ENCODE results near the gene KIAA1958. TPM values are rescaled to one million over a fixed set of nuclear protein-coding genes. Genes with fewer than 3 reads are reported as not detected.

The KIAA1958 gene
- polyA plus RNA-seq, 4 donors, result 10.9 to 17.6 (median 13.8) TPM

DNA sequence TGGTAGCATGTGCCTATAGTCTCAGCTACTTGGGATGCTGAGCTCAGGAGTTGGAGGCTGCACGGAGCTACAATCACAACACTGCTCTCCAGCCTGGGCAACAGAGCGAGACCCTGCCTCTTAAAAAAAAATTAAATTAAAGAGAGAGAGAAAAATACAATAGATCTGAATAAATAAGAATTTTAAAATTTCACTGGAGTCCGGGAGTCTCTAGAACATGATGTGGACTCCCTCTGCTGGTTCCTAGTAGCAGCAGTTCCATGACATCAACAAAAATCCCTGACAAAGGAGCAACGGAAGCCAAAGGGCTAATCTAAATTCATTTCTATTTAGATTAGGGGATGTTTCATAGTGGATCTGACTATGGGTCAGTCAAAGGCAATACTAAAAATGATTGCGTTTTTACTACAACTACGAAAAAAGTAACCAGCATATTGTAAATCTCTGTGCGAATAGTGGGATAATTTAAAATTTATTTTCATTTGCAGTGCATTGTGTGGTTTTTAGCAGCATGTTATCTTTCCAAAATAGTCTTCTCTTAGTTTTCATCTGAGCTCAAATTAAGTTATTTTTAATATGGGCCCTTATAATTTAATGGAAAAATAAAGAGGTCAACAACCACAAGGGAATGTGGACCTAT lies 224.5 kb downstream of the KIAA1958 start:
- no peak for DNase-seq (ENCODE audit: low read depth in 4 of 4, low spot score in 2 of 4)

DNA sequence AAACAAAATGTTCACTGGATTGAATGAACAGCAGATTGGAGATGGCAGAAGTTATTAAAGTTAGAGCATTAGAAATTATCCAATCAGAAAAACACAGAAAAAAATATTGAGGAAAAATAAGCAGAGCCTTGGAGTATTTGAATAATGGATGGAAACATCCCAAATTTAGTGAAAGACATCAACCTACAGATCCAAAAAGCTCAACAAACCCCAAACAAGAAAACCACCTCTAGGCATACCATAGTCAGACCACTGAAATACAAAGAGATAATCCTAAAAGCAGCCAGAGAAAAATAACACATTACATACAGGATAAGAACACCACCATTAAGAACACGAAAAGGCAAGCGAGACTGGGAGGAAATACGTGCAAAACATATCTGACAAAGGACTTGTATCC lies 226.1 kb downstream of the KIAA1958 start:
- no peak for DNase-seq (ENCODE audit: low read depth in 4 of 4, low spot score in 2 of 4)

- peak; percentile 84 to 94 (median 92) for DNase-seq (ENCODE audit: low read depth in 4 of 4, low spot score in 2 of 4)
Measured at GRCh38 chr9:112717661-112718331, 231.2 kb downstream of the KIAA1958 start, which contains the start of gene INIP. TSS of gene INIP (minus strand) at chr9:112718117. CDS start at chr9:112716485, 1,632 bp downstream.

Other genes starting within 250 kb of the KIAA1958 start
- gene PTBP3, start 153.2 kb upstream of the KIAA1958 start, polyA plus RNA-seq (ENCODE audit: insufficient read length in 4 of 4), result 100 to 1,000 TPM in 1 of 4 donors, 10 to 100 TPM in 3; 80.3 to 110 (median 84.2) TPM
- 100 to 1,000 TPM in 2 of 4 donors, 10 to 100 TPM in 2; 85.0 to 108 (median 98.7) TPM for gene HSDL2, start 106.7 kb upstream of the KIAA1958 start, polyA plus RNA-seq (ENCODE audit: insufficient read length in 4 of 4)
- 10 to 100 TPM; 29.0 to 35.5 (median 34.6) TPM for gene INIP, start 231.3 kb downstream of the KIAA1958 start, polyA plus RNA-seq (ENCODE audit: insufficient read length in 4 of 4)

Data from left renal cortex interstitium (tissue), 4 donors.